HG02642 (cell line): ENCODE results near the gene ETFA.

ENCODE experiments used
- ATAC-seq: cut with Tn5 transposase; IDR thresholded peaks from one replicate; pipeline ENCODE4 v1.9.1; 2021; ENCODE audit warnings: mild to moderate bottlenecking; ENCODE audit not compliant: unreplicated experiment, poor library complexity

ETFA gene

DNA sequence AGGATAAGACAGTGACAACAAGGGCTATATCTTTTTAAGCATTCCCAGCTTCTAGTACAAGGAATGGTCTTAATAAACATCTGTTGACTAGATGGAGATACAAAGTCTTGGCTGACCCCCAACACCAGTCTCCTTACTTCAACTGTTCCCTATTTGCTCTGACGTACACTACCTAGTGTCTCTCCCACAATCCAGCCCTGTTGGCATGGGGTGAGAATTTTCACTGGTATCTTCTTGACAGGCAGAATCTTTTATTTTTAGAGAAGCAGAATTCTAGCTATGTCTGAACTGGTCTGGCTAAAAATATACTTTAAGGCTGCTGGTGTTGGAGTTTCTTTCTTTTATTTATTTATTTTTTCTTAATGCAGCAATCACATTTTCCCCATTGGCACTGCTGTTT, 82.0 kb downstream of the ETFA start:
- ATAC-seq, result no peak

- no peak for ATAC-seq
Measured at GRCh38 chr15:76223521-76223920, 87.7 kb downstream of the ETFA start.

DNA sequence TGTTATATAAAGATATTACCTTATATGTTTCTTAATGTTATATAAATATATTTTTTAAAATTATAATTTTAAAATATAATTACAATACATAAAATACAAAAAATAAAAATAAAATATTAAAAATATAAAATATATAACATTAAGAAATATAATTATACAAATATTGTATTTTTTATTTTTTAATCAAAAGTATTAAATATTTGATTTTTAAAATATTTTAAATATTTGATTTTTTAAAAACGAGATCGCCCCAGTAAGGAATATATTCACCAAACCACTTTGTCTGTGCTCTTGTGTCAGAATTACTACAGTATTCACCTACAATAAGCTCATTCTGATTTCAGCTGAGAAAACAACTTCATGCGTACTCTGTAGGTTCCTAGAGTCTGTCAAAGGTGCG, 89.1 kb downstream of the ETFA start:
- no peak for ATAC-seq

DNA sequence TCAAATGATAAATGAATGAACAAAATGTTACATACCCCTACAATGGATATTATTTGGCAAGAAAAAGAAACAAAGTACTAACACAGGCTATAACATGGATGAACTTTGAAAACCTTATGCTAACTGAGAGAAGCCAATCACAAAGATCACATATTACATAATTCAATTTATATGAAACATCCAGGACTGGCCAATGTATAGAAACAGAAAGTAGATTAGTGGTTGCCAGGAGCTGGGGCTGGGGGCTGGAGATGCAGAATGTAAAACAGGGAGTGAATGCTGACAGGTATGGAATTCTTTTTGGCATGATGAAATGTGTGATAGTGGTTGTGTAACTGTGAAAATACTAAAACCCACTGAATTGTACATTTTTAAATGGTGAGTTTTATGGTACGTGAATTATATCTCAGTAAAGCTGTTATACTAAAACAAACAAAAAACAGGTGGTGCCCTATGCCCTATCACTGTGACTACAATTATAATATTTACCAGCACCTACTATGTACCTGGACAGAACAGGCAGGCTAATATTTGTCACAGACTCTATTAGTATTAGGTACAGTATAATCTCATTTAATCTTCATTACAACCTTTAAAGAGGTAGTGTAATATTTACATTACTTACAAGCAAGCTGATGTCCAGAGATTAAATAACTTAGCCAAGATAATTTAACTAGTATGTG, 90.0 kb downstream of the ETFA start:
- no peak for ATAC-seq

DNA sequence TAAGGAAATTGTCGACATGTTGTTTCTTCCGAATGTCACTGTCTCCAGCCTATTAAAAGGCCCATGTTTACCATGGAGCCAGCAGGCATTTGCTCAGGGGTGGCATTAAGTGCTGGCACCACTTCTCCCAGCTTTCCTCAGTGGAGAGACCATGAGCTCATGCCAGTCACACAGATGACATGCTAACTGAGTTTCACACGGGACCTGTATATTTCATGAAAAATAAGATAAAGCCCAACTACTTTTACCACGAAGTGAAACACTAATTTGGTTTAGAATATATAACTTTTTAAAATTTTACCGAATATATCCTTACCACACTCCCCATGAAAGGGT, 93.4 kb downstream of the ETFA start:
- ATAC-seq, result no peak

GRCh38 chr15:76217029-76217881, 94.0 kb downstream of the ETFA start:
- ATAC-seq, result no peak

GRCh38 chr15:76215634-76216033, 95.6 kb downstream of the ETFA start:
- ATAC-seq, result no peak

DNA sequence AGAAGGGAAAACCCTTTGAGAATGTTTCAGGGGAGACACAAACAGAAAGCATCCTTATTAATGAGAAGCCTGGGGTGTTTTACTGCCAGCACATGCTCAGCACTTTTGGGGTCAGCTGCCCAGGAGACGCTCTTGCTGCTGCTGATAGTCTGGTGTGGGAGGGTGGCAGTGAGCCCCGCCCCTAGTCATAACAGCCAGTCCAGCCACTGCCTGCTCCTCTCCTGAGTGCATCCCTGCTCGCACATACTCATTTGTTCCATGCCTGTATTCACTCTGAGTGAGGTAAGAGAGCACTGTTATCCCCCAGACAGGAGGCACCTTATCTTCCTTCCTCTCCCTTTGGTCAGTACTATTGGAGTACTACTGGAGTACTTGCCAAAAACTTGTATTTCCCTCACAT, 101.3 kb downstream of the ETFA start:
- no peak for ATAC-seq

- no peak for ATAC-seq
Measured at GRCh38 chr15:76209523-76209922, 101.7 kb downstream of the ETFA start.

- ATAC-seq, result no peak
Measured at GRCh38 chr15:76208786-76209424, 102.4 kb downstream of the ETFA start.

- no peak for ATAC-seq
Measured at GRCh38 chr15:76208084-76208785, 103.0 kb downstream of the ETFA start.

DNA sequence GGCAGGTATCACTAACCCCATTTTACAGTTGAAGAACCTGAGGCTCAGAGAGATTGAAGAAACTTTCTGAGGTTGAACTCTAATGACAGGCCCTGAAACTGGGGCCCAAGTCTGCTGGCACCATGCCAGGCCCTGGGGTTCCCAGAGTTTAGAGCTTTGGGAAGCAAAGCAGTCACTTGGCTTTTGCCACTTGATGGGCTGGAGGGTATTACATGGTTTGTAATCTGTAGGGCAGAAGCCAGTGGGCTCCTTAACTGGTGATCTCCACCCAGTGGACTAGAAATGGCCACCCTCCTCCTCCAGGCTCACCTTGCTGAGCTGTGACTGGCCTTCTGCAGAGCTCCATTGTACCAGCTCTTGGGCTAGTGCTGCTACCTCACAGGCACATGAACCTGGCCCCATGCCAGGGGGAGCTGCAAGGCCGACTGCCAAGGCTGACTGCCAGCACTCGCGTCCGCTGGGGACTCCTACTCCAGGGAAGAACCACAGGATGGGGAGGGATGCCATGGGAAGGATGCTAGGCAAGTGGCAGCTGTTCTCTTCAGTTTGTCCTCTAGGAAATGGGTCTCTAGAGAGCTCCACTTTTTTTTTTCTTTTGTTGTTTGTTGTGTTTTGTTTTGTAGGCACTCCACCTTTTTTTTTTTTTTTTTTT, 104.8 kb downstream of the ETFA start:
- no peak for ATAC-seq

DNA sequence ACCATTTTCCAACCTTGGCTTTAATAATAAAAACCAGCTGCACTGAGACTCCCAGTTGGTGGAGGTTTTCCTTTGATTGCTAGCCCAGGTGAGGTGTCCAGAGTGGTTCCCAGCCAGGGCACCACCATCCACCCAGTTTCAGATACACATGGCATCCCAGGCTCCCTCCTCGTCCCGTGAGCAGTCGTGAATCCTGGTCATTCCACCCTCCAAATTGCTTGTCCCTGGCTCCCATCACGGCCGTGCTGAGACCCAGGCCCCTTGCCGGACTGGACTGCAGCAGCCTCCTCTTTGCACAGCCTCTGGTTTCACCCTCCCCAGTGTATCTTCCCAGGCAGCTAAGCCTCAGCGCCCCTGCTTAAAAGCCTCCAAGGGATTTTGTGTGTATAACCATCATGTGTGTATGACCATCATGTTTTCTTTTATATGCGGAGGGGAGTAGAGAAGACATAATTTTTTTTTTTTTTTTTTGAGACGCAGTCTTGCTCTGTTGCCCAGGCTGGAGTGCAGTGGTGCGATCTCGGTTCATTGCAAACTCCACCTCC, 106.3 kb downstream of the ETFA start:
- no peak for ATAC-seq

DNA sequence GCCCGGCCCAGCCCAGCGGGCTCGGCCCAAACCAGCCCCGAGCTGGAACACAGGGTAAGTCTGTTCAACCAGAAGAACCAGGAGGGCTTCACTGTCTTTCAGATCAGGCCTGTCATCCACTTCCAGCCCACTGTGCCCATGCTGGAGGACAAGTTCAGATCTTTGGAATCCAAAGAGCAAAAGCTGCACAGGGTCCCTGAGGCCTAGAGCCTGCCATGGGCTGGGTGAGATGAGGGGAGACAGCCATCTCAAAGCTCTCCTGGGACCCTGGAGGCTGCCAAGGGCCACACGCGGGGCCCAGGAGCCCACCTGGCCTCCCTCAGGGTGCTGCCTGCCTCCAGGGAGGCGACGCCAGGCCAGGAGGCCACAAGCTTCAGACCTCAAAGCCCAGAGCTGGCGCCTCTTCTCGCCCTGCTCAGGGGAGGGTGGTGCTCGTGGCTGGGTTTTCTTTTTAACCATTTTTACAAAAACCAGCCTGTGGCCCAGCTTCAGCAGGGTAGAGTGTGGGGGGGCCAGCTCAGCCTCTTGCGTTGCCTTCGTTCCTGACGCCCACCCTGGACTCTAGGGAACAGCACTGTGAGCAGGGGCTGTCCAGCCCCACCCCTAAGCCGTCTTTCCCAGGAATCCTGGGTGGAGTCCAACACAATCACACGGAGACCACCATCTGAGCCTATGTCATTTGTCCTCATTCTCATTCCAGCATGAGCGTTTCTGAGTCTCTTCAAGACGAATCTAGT, 107.0 kb downstream of the ETFA start:
- no peak for ATAC-seq

DNA sequence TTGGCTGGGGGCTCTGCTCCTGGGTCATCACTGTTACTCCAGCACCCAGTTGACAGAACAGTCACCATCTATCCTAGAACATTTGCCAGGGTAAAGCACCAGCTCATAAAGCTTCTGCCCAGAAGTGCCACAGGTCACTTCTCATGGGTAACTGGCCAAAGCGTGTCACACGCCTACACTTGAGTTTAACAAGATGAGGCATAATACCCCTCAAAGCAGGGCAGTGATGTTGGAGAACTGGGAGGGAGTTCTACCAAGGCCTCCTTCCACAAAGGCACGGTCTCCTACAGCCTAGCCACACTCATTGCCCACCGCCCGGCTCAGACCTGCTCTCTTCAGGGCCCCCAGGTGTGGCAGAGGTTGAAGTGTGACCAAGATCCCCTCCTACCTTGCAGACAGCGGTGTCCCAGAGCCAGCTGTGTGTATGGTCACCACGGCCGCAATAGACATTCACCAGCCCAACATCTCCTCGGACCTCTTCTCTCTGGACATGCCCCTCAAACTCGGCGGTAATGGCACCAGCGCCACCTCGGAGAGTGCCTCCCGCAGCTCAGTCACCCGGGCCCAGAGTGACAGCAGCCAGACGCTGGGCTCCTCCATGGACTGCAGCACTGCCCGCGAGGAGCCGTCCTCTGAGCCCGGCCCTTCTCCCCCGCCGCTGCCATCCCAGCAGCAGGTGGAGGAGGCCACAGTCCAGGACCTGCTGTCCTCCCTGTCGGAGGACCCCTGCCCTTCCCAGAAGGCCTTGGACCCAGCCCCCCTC, 107.7 kb downstream of the ETFA start:
- ATAC-seq, result no peak

DNA sequence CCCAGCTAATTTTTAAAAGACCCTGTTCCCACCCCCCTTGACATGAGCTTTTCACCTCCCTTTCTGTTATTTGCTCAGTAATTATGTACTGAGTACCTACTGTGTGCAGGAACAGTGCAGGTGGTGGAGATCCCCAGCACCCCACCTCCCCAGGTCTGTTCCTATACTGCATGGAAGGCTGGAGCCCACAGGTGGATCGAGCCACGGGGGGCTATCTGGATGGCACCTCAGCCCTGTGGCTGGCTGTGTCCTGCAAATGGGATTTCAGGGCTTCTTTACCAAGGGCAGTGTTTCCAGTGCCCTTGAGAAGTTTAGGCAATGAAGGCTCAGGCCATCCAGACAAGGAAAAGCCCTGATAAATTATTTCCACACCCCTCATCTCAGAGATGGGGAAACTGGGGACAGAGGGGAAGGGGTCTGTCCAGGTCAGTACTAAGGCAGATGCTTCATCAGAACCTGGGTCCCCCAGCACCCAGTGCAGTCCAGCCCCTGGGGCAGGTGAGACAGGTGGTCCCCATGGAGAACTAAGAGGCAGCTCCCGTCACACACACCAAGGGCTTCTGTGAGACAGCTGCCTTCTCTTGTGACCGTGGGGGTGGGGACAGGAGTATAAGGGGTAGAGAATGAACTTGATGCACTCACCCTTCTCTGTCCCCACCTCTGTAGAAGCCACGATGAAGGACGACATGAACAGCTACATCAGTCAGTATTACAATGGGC, 109.6 kb downstream of the ETFA start:
- no peak for ATAC-seq

DNA sequence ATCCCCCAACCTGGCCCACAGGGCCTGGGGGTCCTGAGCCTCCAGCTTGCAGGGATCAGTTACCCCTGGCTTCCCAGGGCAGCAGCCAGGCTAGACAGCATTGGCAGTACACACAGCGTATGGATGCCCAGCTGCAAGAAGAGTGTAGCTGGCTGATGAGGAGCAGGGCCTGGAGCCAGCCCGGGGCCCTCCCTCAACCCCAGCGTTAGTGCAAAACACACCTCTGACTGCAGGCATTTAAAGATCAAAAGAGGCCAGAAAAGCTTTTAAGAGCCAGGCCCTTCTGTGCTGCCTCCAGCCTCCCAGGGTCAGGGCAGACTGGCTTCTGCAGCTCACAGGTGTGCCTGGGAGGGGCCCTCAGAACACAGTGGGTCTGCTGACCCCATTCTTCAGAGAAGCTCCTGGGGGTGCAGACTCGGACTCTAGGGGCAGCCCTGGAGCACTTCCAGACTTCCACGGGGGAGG, 110.6 kb downstream of the ETFA start:
- ATAC-seq, result no peak

DNA sequence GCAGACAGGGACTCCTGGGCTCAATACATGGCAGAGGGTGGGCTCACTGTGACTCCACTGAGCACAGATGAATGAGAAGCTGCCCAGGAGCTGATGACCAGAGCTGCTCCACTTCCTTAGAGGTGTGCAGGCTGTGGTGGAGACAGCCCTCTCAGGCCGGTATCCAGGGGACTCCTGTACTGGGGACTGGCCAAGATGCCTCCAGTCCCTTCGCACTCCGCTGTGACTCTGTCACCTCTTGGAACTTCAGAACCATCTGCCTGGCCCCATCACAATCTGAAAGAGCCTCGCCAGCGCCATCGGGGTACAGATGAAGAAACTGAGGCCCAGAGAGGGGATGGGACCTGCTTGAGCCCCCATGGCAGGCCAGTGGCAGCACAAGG, 111.2 kb downstream of the ETFA start:
- ATAC-seq, result no peak
